Stimulated activated CD8-positive, alpha-beta memory T cell treated with anti-CD3 and anti-CD28 coated beads, Interleukin-7, amount 100 ng/mL, for 24 hours (primary cell): Measurements from ENCODE around the gene VGF.
"Not testable (repeated sequence)": the region's sequence is repeated elsewhere in the genome, so short reads cannot be mapped to it uniquely, and the experiment has no call there.

ENCODE experiments used
- DNase-seq: peaks from one replicate; pipeline ENCODE4 v3.0.0-alpha.2; 2020; ENCODE audit warnings: low read depth

VGF gene

DNA sequence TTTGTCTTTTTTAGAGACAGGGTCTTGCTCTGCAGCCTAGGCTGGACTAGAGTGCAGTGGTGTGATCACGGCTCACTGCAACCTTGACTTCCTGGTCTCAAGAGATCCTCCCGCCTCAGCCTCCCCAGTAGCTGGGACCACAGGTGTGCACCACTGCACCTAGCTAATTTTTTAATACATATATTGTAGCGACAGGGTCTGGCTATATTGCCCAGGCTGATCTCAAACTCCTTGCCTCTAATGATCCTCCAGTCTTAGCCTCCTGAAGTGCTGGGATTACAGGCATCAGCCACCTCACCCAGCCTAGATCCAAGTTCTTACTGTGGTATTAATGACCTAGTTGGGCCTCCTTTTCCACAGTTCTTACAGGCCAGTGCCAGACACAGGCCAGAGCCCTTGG, 50.2 kb downstream of the VGF start:
- no peak for DNase-seq

DNA sequence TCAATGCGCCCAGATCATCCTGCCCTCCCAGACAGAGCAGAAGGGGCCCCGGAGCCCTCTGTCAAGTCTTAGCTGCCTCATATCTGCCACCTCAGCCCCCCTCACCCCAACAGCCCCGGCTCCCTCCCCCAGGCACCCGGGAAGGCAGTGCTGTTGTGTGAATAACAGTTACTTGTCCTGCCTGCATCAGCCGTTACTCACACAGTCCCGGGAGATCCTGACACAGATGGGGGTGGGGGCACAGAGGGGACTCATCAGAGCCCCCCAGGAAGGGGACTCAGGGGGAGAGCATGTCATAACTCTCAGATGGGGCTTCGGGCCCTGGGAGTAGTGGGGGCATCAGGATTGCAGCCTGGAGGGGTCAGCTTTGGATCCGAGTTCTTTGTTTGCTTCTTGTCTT, 50.9 kb downstream of the VGF start:
- no peak for DNase-seq

GRCh38 chr7:101113836-101114235, 51.5 kb downstream of the VGF start:
- no peak for DNase-seq

- not testable (repeated sequence) for DNase-seq
Measured at GRCh38 chr7:101113140-101113539, 52.2 kb downstream of the VGF start.
